Astrocyte of the hippocampus (primary cell): ENCODE measurements around the gene TTLL11.

ENCODE experiments used
- DNase-seq: peaks from one replicate; pipeline ENCODE4 v3.0.0; 2011; ENCODE audit warnings: low read depth, low spot score

Gene TTLL11

GRCh38 chr9:122051351-122052321 is 41.5 kb downstream of the TTLL11 start:
- peak; percentile 21 for DNase-seq

- no peak for DNase-seq
These were observed 42.9 kb downstream of the TTLL11 start for GRCh38 chr9:122050167-122050566.

- DNase-seq = no peak
These were observed 51.1 kb downstream of the TTLL11 start for GRCh38 chr9:122042056-122042455.

- DNase-seq = no peak
These were observed 52.4 kb downstream of the TTLL11 start for GRCh38 chr9:122040561-122041242.

GRCh38 chr9:122039234-122039633 is 53.9 kb downstream of the TTLL11 start:
- DNase-seq = no peak

GRCh38 chr9:122036988-122037387 is 56.1 kb downstream of the TTLL11 start:
- peak; percentile 67 for DNase-seq

- no peak for DNase-seq
These were observed 56.7 kb downstream of the TTLL11 start for GRCh38 chr9:122036408-122036807.

- no peak for DNase-seq
These were observed 59.2 kb downstream of the TTLL11 start for GRCh38 chr9:122033775-122034373.

- no peak for DNase-seq
These were observed 60.8 kb downstream of the TTLL11 start for GRCh38 chr9:122032346-122032745.

GRCh38 chr9:122031776-122032175 is 61.3 kb downstream of the TTLL11 start:
- DNase-seq = peak; percentile 48

- DNase-seq = no peak
These were observed 62.0 kb downstream of the TTLL11 start for GRCh38 chr9:122031157-122031556.

- DNase-seq = no peak
These were observed 62.8 kb downstream of the TTLL11 start for GRCh38 chr9:122030357-122030756.

GRCh38 chr9:122029898-122030297 is 63.2 kb downstream of the TTLL11 start:
- DNase-seq = peak; percentile 45

GRCh38 chr9:122028089-122028488 is 65.0 kb downstream of the TTLL11 start:
- DNase-seq = no peak

GRCh38 chr9:122020398-122020797 is 72.7 kb downstream of the TTLL11 start:
- no peak for DNase-seq

GRCh38 chr9:122016744-122017143 is 76.4 kb downstream of the TTLL11 start:
- no peak for DNase-seq

- no peak for DNase-seq
These were observed 76.8 kb downstream of the TTLL11 start for GRCh38 chr9:122016309-122016708.

- no peak for DNase-seq
These were observed 77.8 kb downstream of the TTLL11 start for GRCh38 chr9:122015170-122015821.

- no peak for DNase-seq
These were observed 81.2 kb downstream of the TTLL11 start for GRCh38 chr9:122011818-122012498.

GRCh38 chr9:122008559-122008958 is 84.5 kb downstream of the TTLL11 start:
- no peak for DNase-seq

- no peak for DNase-seq
These were observed 85.3 kb downstream of the TTLL11 start for GRCh38 chr9:122007837-122008236.
